CD14-positive monocyte (primary cell): Measurements from ENCODE around the gene DLEC1. TPM values are rescaled to one million over a fixed set of nuclear protein-coding genes. Genes with fewer than 3 reads are reported as not detected.

Source experiments
- DNase-seq, 3 donors: peaks; one replicate each; pipeline ENCODE4 v3.0.0-alpha.2; 2011 to 2022
- H2AFZ ChIP-seq: 2 replicates; pipeline ENCODE4 v1.6.0; 2012; ENCODE audit warnings: mild to moderate bottlenecking, low read depth, low read length, inconsistent platforms; ENCODE audit not compliant: insufficient read depth, poor library complexity, severe bottlenecking
- H3K27ac ChIP-seq, 2 donors: 1 replicate in 1 of 2; 2 replicates in 1 of 2; pipeline ENCODE4 v1.5.1; 2012 to 2013; ENCODE audit warnings: low read length in 2 of 2, control low read depth in 1 of 2, inconsistent platforms in 1 of 2, low read depth in 1 of 2, mild to moderate bottlenecking in 1 of 2
- H3K27me3 ChIP-seq, 2 donors: one replicate each; pipeline versions ENCODE4 v1.6.0 to v1.6.1; 2011 to 2013; ENCODE audit warnings: low read length in 2 of 2; ENCODE audit not compliant: control insufficient read depth in 2 of 2, insufficient read depth in 2 of 2
- H3K36me3 ChIP-seq, 2 donors: replicated peaks in 1 of 2; 1 replicate in 1 of 2; 2 replicates in 1 of 2; pipeline versions ENCODE4 v1.5.1 to v1.6.1; 2012 to 2013; ENCODE audit warnings: low read length in 2 of 2, control low read depth in 1 of 2, inconsistent platforms in 1 of 2, mild to moderate bottlenecking in 1 of 2; ENCODE audit not compliant: insufficient read depth in 2 of 2, control insufficient read depth in 1 of 2
- H3K4me1 ChIP-seq, 2 donors: 1 replicate in 1 of 2; 2 replicates in 1 of 2; pipeline versions ENCODE4 v1.5.1 to v1.6.1; 2012 to 2013; ENCODE audit warnings: low read length in 2 of 2, control low read depth in 1 of 2, inconsistent platforms in 1 of 2, mild to moderate bottlenecking in 1 of 2, moderate library complexity in 1 of 2; ENCODE audit not compliant: insufficient read depth in 2 of 2, control insufficient read depth in 1 of 2
- H3K4me2 ChIP-seq: replicated peaks from 2 replicates; pipeline ENCODE3; 2012; ENCODE audit warnings: low read length, moderate library complexity, mild to moderate bottlenecking; ENCODE audit not compliant: poor library complexity, severe bottlenecking; ENCODE audit errors: extremely low read depth
- H3K4me3 ChIP-seq, 3 experiments: fragments of 200-600 bp in 1 of 3; sonication (generic) in 1 of 3; replicated peaks in 1 of 3; 1 replicate in 2 of 3; 2 replicates in 1 of 3; pipeline ENCODE4 v1.5.1; 2011 to 2013; ENCODE audit warnings: low read length in 3 of 3, mild to moderate bottlenecking in 3 of 3, control low read depth in 2 of 3, low read depth in 2 of 3, inconsistent platforms in 1 of 3, moderate library complexity in 1 of 3
- H3K79me2 ChIP-seq: 2 replicates; pipeline ENCODE4 v1.6.0; 2012; ENCODE audit warnings: mild to moderate bottlenecking, control low read depth, inconsistent platforms, low read length, moderate library complexity; ENCODE audit not compliant: insufficient read depth
- H3K9ac ChIP-seq: 2 replicates; pipeline ENCODE4 v1.6.0; 2017; ENCODE audit warnings: low read length, mild to moderate bottlenecking; ENCODE audit not compliant: insufficient read depth, poor library complexity, severe bottlenecking
- H3K9me3 ChIP-seq, 2 donors: replicated peaks in 1 of 2; 1 replicate in 1 of 2; 2 replicates in 1 of 2; pipeline versions ENCODE4 v1.5.1 to v1.6.1; 2012 to 2013; ENCODE audit warnings: low read length in 2 of 2, control low read depth in 1 of 2; ENCODE audit not compliant: control insufficient read depth in 1 of 2, insufficient read depth in 1 of 2
- H4K20me1 ChIP-seq: 2 replicates; pipeline ENCODE4 v1.6.0; 2012; ENCODE audit warnings: mild to moderate bottlenecking, low read length, control low read depth, moderate library complexity; ENCODE audit not compliant: insufficient read depth
- H3K27ac Mint-ChIP-seq, 7 donors: one replicate each; pipeline ENCODE4 v1.8.0; 2020; ENCODE audit warnings: mild to moderate bottlenecking in 7 of 7, mixed read lengths in 7 of 7, moderate library complexity in 6 of 7, inconsistent platforms in 2 of 7
- H3K27me3 Mint-ChIP-seq, 3 donors: one replicate each; pipeline ENCODE4 v1.8.0; 2021 to 2022; ENCODE audit warnings: low read depth in 3 of 3, mild to moderate bottlenecking in 3 of 3, mixed read lengths in 3 of 3, moderate library complexity in 3 of 3, inconsistent platforms in 1 of 3
- H3K36me3 Mint-ChIP-seq, 2 donors: one replicate each; pipeline ENCODE4 v1.8.0; 2020; ENCODE audit warnings: mixed read lengths in 2 of 2, inconsistent platforms in 1 of 2, mild to moderate bottlenecking in 1 of 2
- H3K4me1 Mint-ChIP-seq: one replicate; pipeline ENCODE4 v1.8.0; 2020; ENCODE audit warnings: mild to moderate bottlenecking, mixed read lengths
- H3K4me3 Mint-ChIP-seq, 2 donors: one replicate each; pipeline ENCODE4 v1.8.0; 2020; ENCODE audit warnings: mild to moderate bottlenecking in 2 of 2, mixed read lengths in 2 of 2, moderate library complexity in 1 of 2
- H3K9me3 Mint-ChIP-seq, 7 donors: one replicate each; pipeline ENCODE4 v1.8.0; 2020 to 2022; ENCODE audit warnings: mixed read lengths in 7 of 7, mild to moderate bottlenecking in 6 of 7, moderate library complexity in 6 of 7, inconsistent platforms in 2 of 7
- CTCF ChIP-seq: fragments of 200-600 bp; IDR thresholded peaks from one replicate; pipeline ENCODE4 v1.8.0; 2022; ENCODE audit warnings: antibody characterized with exemption, mild to moderate bottlenecking
- WGBS: methylation state at CpG from one replicate; pipeline ENCODE4 v1.1.5; 2013; ENCODE audit warnings: missing lambda C conversion rate; ENCODE audit not compliant: insufficient coverage; 5-methylcytosine and 5-hydroxymethylcytosine counted together
- intact Hi-C, 2 donors: fragments of 100-400 bp; cut with micrococcal nuclease; formaldehyde crosslinking; loops; one replicate each; pipeline versions ENCODE4 v1.15.0 to v1.15.1; 2023
- polyA plus RNA-seq, 3 donors: library from polyadenylated mRNA; depleted of rRNA in 1 of 3; unstranded in 2 of 3; stranded (reverse) in 1 of 3; fragments of 300-500 nt in 2 of 3; fragments of >200 nt in 1 of 3; fragmentation: Illumina TruSeq in 2 of 3; gene quantifications; 1 replicate in 2 of 3; 2 replicates in 1 of 3; pipeline ENCODE4 v1.2.3, GENCODE V29; 2012 to 2021

The DLEC1 gene
- polyA plus RNA-seq, 3 donors = 0.11 to 0.81 (median 0.14) TPM

- Mint-ChIP-seq H3K4me1 (peaks cover 27% of the 10 kb centered on the region), H3K27ac (peak overlapping the region in 5 of 7 donors; percentile 30 to 80 (median 70)), H3K36me3 (peaks cover 63 to 83% of the 10 kb centered on the region in 2 donors), H3K9me3 (no peaks in the 10 kb centered on the region), H3K27me3 (peaks cover 0 to 4% (median 2%) of the 10 kb centered on the region in 3 donors), H3K4me3 (no peak overlapping the region)
- H3K9ac ChIP-seq = no peak overlapping the region
- no peak for DNase-seq
- no peak for TF ChIP-seq CTCF
- peak overlapping the region in 1 of 2 donors; percentile 51 for H3K27ac ChIP-seq
- H3K36me3 ChIP-seq = peaks cover 65 to 85% of the 10 kb centered on the region in 2 donors
- no peaks in the 10 kb centered on the region for H4K20me1 ChIP-seq
- no peak overlapping the region for H3K4me2 ChIP-seq
- no peak overlapping the region for H3K4me3 ChIP-seq
- intact Hi-C loops = loop anchor here (2.0 to 5.0 kb wide), 2 partner anchors 28 to 36 kb away; no protein-coding TSS in a partner anchor
- 87% methylated on average over 3 of the region's 9 CpGs for WGBS
- no peaks in the 10 kb centered on the region for H3K9me3 ChIP-seq
- peaks cover 12 to 25% of the 10 kb centered on the region in 2 donors for H3K4me1 ChIP-seq
- H2AFZ ChIP-seq = no peak overlapping the region
- H3K27me3 ChIP-seq = no peaks in the 10 kb centered on the region
- peaks cover 3% of the 10 kb centered on the region for H3K79me2 ChIP-seq
Observed at GRCh38 chr3:38002940-38003339, 36.1 kb upstream of the DLEC1 start.

GRCh38 chr3:38003371-38003816, 35.6 kb upstream of the DLEC1 start:
- Mint-ChIP-seq H3K4me3 (no peak overlapping the region), H3K4me1 (peaks cover 23% of the 10 kb centered on the region), H3K27ac (peak overlapping the region in 4 of 7 donors; percentile 3 to 80 (median 34)), H3K9me3 (no peaks in the 10 kb centered on the region), H3K27me3 (peaks cover 0 to 4% (median 2%) of the 10 kb centered on the region in 3 donors), H3K36me3 (peaks cover 66 to 86% of the 10 kb centered on the region in 2 donors)
- Histone ChIP-seq H3K4me2 (no peak overlapping the region), H3K27ac (peak overlapping the region in 1 of 2 donors; percentile 51), H3K27me3 (no peaks in the 10 kb centered on the region), H3K9ac (no peak overlapping the region), H3K9me3 (no peaks in the 10 kb centered on the region), H2AFZ (no peak overlapping the region), H3K4me1 (peaks cover 8 to 20% of the 10 kb centered on the region in 2 donors), H4K20me1 (no peaks in the 10 kb centered on the region), H3K79me2 (no peaks in the 10 kb centered on the region), H3K36me3 (peaks cover 70 to 90% of the 10 kb centered on the region in 2 donors), H3K4me3 (no peak overlapping the region)
- DNase-seq = peak; percentile 37 to 60 (median 37)
- intact Hi-C loops = loop anchor here (2.0 to 5.0 kb wide), 2 partner anchors 29 to 36 kb away; no protein-coding TSS in a partner anchor
- TF ChIP-seq CTCF = peak; percentile 73
- whole genome bisulfite sequencing = no CpG with 5 or more reads among the region's 7 CpGs
